Activated CD4-positive, CD25-positive, alpha-beta regulatory T cell (primary cell): ENCODE results near the gene GRM4.
A peak's percentile ranks its signal among the peaks of the same experiment; 100 is the strongest.
"Not testable (repeated sequence)": the region's sequence is repeated elsewhere in the genome, so short reads cannot be mapped to it uniquely, and the experiment has no call there.

Experiments used
- DNase-seq, 4 experiments: peaks; one replicate each; lab custom pipeline; 2025; lab: John Stamatoyannopoulos, UW

Gene GRM4

GRCh38 chr6:34043359-34043758 is 102.5 kb downstream of the GRM4 start:
- no peak for DNase-seq

GRCh38 chr6:34041998-34042397 is 103.9 kb downstream of the GRM4 start:
- DNase-seq, result not testable (repeated sequence)

DNA sequence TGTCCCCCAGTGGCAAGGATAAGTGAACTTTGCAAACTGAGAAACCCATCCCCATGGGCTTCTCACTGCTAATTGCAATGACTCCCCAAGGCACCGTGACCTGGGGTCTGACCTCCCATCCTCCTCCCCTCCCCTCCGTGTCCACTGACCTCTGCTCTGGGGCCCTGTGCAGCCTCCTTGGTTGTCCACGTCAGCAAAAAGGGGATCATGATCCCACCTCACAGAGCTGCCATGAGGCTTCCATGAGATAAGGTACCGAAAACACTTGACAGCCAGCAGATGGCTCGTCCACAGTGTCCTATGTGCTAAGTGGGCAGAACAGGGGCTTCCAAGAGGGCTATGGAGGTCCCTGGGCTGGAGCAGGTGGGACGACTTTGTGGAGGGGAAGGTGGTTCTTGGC is 104.5 kb downstream of the GRM4 start:
- no peak for DNase-seq

DNA sequence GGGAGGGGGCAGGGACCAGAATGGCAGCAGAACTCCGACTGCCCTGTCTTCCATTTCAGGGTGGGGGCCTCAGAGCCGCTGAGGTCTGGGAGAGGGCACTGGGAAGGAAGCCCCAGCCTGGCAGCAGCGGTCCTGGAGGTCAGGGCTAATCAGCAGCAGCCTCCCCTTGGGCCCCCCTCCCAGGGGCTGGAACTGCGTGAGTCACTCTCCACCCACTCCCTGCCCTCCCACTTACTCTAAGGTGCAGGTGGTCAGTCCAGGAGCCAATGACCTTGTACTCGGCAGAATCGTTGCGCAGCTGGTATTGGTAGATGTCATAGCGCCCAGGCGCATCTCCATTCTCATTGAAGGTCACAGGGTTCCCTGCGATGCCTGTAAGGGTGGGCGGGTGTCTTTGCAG is 105.9 kb downstream of the GRM4 start:
- DNase-seq, result no peak

GRCh38 chr6:34037151-34037550 is 108.7 kb downstream of the GRM4 start:
- DNase-seq, result no peak

- no peak for DNase-seq
These were observed 109.4 kb downstream of the GRM4 start for GRCh38 chr6:34036357-34037069.

DNA sequence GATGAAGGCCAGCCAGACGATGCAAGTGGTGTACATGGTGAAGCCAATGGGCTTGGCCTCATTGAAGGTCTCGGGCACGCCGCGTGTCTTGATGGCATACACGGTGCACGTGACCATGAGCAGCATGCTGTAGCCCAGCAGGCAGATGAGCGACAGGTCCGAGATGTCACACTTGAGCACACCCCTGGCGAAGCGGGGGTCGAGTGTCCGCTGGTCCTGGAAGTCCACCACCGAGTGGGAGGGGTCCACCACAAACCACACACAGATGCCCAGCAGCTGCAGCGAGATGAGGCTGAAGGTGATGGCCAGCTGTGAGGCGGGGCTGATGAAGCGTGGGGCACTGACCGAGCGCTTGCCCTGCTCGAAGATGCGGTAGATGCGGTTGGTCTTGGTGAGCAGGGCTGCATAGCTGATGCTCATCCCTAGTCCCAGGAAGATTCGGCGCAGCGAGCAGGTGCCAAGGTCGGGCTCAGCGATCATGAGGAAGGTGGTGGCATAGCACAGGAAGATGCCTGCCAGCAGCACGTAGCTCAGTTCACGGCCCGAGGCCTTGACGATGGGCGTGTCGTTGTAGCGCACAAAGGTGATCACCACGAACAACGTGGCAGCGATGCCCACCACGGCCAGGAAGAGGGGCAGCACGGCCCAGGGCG is 110.1 kb downstream of the GRM4 start:
- no peak for DNase-seq

DNA sequence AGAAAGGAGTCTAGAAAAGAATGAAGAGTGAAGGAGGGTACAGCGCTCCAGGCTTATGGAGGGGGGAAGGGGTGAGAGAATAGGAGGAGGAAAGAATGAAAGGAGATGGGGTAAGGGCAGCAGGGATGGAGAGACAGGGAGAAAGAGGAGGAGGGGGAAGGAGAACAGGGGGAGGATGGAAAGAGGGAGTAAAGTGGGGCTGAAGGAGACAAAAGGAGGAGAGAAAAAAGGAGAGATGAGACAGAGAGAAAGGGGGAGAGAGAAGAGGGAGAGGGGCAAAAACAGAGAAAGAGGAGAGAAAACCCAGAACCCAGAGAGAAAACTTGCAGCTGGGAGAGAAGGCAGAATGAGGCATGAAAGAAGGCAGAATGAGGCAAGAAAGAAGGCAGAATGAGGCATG is 110.7 kb downstream of the GRM4 start:
- DNase-seq, result no peak

DNA sequence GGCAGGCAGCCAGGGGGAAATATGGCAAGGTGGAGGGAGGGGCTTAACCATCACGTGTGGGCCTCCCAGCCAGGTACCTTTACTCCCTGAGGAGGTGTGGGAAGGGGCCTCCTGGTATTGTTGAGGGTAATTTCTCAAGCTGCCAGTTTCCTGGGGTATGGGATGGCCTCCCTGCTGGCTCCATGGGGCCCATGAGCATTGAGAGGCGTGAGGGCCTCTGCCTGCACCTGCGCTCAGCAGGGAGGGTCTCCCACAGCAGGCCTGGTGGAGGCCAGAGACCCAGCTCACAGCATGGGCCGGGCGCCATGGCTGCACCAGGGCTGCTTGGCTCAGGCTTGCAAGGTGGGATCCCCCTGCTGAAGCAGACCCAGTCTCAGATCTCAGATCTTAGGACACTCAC is 113.0 kb downstream of the GRM4 start:
- no peak for DNase-seq

GRCh38 chr6:34031625-34032383 is 114.1 kb downstream of the GRM4 start:
- no peak for DNase-seq

DNA sequence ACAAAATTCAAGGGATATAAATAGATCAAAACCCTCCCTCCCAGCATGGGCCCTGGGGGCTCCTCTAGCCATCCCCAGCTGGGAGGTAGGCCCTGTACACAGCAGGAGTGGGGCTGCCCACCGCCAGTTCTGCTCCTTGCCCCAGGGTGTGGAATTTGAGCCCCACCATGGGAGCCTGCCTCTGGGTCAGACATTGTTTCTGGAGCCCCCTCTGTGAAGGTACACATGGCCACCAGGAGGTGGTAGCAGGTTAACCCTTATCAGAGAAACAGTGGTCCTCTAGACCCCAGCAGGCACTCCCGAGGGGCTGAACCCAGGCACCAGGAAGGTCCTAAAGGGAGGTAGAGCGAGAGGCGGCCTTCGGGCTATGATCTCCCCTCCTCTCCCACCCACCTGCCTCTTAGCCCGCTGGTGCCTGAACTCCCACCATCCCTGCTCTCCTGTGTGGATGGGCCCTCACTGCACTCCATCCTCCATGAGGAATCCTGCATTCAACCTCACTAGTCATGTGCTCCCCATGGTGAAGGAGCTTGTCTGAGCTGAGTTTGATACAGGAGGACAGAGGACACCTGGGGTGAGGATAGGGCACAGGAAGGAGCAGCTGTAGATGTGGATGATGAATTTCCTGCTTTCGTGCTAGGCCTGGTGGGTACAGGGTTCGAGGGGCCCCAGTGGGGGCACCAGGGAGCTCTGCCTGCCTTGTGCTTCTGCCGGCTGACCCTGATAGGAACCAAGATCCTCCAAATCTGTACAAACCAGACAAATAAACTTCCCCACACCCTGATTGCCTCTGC is 114.9 kb downstream of the GRM4 start:
- no peak for DNase-seq

GRCh38 chr6:34029489-34030280 is 116.2 kb downstream of the GRM4 start:
- no peak for DNase-seq

- no peak for DNase-seq
These were observed 117.1 kb downstream of the GRM4 start for GRCh38 chr6:34028691-34029360.

DNA sequence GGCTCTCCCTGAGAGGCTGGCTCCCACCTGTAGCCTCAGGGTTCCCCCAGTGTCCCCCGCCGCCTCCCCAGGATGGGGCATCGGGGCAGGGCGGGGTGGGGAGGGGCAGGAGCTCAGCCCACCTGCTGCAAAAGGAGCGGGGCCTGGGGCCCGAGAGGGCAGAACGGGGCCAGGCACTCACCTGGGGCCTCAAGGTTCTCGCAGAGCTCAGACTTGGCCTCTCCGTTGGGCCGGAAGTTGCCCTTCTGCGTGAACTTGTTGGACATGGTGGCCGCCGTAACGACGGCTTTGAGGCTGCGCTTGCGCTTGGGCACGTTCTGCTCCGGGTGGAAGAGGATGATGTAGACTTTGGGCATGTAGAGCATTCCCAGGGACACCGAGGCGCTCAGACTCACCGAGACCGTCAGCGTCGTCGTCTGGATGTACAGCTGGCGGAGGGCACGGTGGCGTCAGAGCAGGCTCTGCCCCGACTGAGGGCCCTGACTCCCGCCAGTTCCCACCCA is 117.9 kb downstream of the GRM4 start:
- no peak for DNase-seq

DNA sequence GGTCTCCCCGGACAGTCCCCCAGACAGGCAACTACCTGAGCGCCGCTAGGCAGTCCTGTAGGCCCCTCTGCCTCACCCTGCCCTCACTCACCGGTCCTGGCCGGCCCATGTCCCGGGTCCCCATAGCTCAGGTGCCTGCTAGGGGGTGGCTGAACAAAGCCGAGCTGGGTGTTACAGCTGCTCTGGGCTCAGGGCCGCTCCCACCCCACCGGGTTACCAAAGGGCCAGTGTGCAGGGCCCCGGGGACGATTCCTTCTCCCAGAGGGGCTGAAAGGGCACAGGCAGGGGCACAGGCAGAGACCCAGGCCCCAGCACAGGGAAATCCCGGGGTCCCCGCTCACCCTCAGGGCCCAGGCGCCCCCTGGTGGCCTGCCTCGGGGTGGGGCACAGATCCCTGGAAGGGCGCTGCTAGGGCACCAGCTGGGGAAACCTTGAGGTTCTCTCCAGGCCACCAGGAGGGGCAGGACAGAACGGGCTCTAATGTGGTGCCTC is 118.4 kb downstream of the GRM4 start:
- DNase-seq, result peak; percentile 25 to 59 (median 41)

- no peak for DNase-seq
These were observed 120.0 kb downstream of the GRM4 start for GRCh38 chr6:34025861-34026260.

DNA sequence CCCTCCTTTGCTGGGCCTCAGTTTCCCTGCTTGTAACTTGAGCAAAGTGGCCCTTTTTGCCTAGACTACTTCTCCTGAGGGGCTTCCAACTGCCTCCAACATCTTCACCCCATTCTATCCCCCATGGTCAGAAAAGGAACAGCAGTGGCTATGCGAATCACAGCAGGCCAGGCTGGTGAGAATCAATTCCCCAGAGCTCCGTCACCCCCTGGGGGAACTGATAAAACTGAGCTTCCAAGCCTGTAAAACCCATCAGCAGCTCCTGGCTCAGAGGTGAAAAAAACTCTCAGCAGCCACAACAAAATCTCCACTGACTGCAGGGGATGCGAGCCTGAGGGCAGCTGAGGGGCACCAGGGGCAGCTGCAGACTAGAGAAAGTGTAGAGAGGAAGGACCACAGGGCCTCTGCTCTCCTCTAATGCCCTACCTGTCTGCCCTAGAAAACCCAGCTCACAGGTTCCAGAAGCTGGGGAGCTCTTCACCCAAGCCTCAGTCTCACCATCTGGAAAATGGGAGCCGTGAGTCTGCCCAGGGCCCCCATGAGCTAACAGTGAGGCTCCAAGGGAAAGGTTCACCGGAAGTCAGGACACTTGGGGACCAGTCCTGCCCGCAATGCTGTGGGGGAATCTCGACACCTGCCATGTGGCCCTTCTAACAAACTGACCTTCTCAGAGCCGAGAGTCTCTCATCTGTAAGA is 120.6 kb downstream of the GRM4 start:
- DNase-seq, result no peak

GRCh38 chr6:34022873-34023255 is 123.0 kb downstream of the GRM4 start:
- no peak for DNase-seq

DNA sequence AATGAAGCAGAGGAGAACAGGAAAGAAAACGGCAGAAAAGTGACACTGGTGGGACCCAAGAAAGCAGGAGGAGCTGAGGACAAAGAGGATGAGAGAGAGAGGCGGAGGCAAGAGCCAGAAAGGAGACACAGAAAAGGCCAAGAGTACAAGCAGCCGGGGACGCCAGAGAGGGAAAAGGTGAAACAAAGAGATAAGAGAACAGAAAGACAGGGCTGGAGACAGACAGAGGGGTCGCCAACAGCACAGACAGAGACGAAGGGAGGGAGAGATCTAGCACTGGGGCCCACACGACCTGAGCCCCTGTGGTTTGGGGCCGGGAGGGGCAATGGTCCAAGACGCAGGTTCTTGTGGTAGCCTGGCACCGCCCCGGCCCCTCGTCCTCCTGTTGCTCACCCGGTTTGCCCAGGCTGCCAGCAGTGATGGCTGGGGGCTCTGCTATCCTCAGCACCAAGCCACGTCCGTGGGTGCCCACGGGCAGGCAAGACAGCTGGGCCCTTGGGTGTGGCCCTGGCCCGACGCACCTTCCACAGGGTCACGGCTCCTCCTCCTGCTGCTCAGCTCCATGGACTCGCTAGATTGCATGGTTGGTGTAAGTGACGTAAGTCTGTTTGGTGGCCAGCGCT is 123.5 kb downstream of the GRM4 start:
- DNase-seq, result no peak
